Activated T-helper 1 cell treated with Interleukin-2 at 50 U/mL for 16 hours (primary cell): ENCODE data around the gene ZNF77.
"Not testable (repeated sequence)": the region's sequence is repeated elsewhere in the genome, so short reads cannot be mapped to it uniquely, and the experiment has no call there.

Experiments
- DNase-seq: peaks from one replicate; pipeline ENCODE4 v3.0.0-alpha.2; 2020; ENCODE audit warnings: low read depth

The ZNF77 gene

DNA sequence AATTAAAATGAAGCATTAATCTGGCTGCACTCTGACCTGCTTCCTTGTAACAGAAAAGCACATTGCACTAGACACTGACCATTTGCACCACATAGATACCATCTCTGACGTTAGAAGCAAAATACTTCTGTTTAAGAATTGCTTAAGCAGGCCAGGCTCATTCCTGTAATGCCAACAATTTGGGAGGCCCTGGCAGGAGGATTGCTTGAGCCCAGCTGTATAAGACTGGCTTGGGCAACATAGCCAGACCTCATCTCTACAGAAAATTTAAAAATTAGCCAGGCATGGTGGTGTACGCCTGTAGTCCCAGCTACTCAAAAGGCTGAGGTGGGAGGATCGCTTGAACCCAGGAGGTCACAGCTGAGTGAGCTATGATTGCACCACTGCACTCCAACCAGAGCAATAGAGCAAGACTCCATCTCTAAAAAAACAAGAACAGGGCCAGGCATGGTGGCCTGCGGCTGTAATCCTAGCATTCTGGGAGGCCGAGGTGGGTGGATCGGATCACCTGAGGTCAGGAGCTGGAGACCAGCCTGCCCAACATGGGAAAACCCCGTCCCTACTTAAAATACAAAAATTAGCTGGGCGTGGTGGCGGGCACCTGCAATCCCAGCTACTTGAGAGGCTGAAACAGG is 25.5 kb upstream of the ZNF77 start:
- no peak for DNase-seq

DNA sequence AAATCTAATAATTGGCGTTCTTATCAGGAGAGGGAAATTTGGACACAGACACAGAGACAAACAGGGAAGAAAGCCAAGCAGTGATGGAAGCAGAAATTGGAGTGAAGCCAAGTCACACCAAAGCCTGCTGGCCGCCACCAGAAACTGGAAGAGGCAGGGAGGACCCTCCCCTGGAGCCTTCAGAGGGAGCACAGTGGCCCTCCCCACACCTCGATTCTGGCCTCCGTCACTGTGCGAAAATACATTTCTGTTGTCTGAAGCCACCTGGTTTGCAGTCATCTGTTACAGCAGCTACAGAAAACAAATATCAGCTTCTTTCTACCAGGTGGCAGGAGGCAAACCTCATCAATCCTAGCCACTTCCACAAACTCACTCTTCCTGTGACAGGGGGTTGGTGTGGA is 24.3 kb upstream of the ZNF77 start:
- no peak for DNase-seq

DNA sequence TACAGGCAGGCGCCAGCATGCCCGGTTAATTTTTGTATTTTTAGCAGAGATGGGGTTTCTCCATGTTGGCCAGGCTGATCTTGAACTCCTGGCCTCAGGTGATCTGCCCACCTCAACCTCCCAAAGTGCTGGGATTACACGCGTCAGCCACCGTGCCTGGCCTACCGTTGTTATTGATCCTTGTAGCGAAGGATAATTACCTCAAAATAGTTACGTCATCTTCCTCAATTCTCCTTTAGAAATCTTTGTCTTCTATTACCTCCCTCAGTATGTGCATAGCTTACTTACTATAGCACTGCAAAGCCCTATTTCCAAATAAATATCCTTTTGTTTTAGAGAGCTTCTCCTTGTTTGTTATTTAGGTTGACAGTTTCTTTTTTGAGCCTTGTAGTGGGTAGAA is 23.2 kb upstream of the ZNF77 start:
- DNase-seq: no peak

DNA sequence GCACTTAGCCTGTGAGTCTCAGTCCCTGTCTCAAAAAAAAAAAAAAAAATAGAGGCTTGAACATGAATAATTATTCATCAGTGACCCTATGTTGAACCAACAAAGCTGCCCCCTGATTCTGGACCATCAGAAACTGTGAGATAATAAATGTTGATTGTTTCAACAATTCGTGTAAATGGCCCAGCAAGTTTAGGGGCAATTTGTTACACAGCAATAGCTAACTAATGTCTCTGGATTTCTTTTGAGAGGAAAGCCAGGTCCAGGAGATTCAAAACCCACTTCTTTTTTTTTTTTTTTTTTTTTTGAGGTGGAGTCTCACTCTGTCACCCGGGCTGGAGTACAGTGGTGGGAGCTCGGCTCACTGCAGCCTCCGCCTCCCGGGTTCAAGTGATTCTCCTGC is 20.1 kb upstream of the ZNF77 start:
- no peak for DNase-seq

DNA sequence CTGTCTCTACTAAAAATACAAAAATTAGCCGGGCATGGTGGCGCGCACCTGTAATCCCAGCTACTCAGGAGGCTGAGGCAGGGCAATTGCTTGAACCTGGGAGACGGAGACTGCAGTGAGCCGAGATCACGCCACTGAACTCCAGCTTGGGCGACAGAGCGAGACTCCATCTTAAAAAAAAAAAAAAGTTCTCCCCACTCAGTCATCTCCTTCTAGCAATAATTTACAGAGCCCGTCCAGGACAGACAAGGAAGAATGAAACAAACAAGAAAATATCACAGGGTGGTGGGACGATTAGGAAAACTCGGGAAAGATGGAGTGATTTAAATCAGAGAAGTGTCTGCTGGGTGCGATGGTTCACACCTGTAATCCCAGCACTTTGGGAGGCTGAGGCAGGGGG is 18.9 kb upstream of the ZNF77 start:
- DNase-seq: not testable (repeated sequence)

DNA sequence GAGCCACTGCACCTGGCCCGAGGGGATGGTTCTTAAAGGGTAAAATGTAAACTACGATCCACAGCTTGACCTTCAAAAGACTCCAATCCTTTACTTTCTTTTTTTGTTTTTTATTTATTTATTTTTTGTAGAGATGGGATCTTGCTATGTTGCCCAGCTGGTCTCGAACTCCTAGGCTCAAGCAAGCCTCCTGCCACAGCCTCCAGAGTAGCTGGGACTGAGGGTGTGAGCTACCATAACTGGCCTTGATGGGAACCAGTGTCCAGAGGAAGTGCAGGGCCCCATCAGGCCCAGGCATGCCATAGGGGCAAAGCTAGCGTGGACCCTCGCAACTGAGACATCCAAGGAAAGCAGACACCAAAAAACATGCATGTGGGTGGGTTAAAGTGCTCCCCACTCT is 18.4 kb upstream of the ZNF77 start:
- DNase-seq: no peak

DNA sequence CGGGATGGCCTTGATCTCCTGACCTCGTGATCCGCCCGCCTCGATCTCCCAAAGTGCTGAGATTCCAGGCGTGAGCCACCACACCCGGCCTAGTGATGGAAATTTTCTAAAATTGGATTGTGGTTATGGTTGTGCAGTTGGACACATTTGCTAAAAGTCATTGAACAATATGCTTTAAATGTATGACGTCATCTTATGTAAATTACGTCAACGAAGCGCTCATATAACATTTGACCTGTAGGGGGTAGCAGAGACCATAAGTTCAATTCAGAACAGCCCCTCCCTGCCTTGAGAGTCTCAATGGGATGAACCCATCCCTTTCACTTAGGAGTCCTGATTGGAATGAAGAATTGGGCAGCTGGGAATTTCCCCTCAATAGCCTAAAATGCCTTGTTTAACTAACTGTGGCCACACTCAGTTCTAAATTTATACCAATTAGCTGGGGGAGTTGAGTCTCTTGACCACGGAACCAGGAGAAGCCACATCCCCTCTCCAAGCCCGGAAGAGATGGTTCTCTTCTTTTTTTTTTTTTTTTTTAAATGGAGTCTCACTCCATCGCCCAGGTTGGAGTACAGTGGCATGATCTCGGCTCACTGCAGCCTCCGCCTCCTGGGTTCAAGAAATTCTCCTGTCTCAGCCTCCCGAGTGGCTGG is 17.4 kb upstream of the ZNF77 start:
- no peak for DNase-seq

DNA sequence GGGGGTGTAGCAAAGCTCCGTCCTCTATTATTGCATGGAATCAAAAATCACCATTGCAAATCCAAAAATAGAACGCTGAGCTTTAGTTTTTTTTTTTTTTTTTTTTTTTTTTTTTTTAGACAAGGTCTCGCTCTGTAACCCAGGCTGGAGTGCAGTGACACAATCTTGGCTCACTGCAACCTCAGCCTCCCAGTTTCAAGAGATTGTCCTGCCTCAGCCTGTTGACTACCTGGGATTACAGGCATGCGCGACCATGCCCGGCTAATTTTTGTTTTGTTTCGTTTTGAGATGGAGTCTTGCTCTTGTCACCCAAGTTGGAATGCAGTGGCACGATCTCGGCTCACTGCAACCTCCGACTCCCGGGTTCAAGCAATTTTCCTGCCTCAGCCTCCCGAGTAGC is 15.3 kb upstream of the ZNF77 start:
- DNase-seq: no peak

DNA sequence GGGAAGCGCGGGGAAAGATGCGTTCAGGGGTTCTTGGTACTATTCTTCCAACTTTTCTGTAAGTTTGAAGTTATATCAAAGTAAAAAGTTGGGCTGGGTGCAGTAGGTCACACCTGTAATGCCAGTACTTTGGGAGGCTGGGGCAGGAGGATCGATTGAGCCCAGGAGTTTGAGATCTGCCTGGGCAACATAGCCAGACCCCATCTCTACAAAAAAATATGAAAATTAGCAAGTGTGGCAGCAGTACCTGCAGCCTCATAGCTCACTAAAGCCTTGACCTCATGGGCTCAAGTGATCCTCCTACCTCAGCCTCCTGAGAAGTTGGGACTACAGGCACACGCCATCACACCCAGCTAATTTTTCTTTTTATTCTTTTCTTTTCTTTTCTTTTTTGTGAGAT is 12.4 kb upstream of the ZNF77 start:
- no peak for DNase-seq

DNA sequence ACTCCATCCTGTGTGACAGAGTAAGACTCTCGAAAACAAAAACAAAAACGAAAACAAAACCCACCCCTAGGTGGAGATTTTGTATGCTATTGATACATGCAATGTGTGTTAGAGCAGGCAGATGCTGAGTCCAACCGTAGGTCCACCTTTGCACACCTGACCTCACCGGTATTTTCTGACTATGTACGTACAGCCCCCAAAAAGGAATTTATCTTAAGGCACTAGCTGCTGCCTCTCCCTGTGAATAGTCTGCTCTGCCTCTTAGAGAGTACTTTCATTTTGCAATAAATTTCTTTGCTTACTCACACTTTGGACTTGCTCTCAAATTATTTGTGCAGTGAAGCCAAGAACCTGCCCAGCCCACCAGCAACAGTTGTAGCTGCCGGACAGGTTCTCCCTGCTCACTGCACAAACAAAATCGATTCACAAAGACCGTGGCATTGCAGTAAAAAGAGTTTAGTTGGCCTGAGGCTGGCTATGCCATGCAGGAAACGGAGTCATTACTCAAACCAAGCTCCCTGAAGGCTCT is 8.2 kb upstream of the ZNF77 start:
- no peak for DNase-seq

DNA sequence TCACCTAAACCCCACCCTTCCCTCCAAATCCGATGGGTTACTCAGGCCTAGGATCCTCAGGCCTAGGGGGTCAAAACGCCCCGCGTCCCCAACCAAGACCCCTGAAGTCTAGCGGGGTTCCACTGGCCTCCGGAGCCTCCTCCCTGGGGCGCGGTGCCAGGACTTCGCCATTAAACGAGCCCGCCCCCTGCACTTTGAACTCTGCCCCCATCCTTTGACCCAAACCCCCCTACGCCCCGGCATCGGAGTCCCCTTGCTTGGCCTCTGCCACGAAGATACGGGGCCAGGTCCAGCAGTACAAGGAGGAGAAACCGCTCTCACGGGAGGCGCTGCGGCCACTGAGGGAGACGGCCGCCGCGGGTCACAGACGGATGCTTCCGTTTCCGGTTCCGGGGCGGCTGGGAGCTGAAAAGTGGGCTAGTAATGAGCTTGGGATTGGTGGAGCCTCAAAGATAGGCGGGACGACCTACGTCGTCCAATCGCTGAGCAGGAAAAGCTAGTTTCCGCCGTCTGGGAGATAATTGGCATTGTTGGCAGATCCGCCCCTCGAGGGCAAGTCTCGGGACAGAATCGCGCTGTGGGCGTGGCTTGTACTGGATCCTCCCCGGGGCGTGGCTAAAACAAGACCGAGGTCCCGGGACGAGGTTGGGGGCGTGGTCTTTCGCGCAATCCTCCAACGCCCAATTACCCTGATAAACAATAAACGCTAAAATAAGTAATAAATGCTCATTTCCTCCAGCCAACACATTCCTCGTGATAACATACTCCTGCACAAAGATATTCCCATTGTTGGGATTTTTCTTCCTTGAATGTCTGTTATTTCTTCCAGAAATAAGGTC is 5.7 kb upstream of the ZNF77 start:
- DNase-seq: peak; percentile 99

DNA sequence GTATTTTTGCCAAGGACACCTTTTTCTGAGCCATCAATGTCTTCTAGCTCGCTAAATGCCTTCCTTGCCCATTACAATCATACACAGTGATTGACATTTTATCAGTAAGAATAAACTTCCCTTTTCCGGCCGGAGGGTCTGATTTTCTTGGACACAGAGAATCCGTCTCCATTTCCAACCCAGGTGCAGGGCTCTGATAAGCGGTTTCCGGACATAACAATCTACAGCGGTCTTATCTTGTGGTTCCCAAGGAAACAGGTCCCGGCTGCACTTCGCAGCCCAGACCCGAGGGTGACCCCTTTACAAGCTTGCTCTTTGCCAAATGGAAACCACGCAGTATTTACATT is 5.1 kb upstream of the ZNF77 start:
- DNase-seq: no peak

DNA sequence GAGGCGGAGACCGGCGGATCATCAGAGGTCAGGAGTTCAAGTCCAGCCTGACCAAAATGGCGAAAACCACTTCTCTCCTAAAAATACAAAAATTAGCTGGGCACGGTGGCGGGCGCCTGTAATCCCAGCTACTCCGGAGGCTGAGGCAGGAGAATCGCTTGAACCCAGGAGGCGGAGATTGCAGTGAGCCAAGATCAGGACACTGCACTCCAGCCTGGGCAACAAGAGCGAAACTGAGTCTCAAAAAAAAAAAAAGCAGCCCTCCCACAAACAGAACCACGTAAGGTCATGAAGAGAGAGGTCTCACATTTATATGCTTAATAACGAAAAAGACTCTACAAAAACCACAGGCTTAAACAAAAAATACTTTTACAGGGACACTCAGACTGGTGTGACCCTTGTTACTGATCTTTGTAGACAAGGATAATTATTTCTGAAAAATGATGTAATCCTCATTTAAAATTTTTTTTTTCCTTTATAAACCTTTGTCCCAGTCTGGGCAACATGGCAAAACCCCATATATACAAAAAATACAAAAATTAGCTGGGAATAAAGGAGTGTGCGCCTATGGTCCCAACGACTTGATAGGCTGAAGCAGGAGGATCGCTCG is 909 bp upstream of the ZNF77 start:
- no peak for DNase-seq

DNA sequence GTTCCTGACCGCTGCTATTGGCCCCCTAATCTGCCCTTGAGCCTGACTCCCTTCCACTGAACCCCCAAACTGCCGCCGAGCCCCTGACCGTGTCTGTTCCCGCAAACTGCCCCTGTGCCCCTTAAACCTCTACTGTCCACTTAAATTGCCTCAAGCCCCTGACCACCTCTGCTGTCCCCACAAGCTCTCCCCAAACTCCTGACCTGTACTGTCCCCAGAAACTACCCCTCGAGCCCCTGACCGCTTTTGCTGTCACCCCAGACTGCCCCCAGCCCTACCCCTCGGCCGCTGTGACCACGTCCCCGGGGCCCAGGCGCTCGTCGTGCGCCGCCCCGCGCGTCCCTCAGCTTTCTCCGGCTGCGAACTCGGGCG is 382 bp downstream of the ZNF77 start:
- DNase-seq: no peak

DNA sequence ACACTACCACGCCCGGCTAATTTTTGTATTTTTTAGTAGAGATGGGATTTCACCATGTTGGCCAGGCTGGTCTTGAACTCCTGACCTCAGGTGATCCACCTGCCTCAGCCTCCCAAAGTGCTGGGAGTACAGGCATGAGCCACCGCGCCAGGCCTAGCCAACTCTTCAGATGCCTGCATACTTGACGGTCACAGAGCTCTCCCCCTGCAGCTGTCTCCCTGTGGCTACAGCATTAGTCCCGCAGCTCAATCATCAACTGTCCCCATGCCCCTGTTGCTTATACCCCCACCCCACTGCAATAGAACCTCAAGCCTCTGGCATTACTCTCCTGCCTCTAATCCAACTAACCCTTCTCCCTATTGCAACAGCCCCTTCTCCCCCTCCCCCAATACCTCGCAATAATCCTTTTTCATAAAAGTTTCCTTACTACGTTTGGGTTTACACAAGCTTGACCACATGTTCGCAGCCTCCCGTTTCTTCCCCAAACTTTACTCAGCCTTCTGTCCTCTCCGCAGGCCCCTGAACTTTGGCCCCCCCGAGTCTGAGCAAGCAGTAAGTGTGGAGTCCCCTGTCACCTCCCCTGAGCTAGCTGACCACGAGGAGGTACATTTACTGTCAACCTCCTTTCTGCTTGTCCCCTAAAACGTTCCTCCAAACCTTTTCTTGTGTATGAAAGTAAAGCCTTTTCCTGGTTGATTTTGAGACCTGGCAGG is 1.7 kb downstream of the ZNF77 start:
- no peak for DNase-seq

DNA sequence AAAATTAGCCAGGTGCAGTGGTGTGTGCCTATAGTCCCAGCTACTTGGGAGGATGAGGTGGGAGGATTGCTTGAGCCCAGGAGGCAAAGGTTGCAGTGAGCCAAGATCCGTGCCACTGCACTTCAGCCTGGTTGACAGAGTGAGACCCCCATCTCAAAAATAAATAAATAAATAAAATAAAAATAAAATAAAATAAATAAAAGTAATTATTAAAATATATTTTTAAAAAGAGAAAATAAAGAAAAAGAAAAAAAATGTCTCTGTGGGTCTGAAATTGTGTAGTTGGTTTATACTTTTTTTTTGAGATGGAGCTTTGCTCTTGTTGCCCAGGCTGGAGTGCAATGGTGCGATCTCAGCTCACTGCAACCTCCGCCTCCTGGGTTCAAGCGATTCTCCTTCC is 8.9 kb downstream of the ZNF77 start:
- DNase-seq: not testable (repeated sequence)

DNA sequence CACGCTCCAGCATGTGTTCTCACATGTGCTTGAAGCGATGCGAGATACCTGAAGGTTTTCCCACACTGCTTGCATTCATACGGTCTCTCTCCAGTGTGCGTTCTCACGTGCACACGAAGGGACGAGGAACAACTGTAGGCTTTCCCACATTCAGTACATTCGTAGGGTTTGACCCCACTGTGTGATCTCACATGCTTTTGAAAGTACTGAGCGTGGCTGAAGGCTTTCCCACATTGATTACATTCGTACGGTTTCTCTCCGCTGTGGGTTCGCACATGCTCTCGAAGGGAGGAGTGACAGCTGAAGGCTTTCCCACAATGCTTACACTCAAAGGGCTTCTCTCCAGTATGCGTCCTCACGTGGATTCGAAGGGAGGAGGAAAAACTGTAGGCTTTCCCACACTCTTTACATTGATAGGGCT is 11.3 kb downstream of the ZNF77 start:
- no peak for DNase-seq

DNA sequence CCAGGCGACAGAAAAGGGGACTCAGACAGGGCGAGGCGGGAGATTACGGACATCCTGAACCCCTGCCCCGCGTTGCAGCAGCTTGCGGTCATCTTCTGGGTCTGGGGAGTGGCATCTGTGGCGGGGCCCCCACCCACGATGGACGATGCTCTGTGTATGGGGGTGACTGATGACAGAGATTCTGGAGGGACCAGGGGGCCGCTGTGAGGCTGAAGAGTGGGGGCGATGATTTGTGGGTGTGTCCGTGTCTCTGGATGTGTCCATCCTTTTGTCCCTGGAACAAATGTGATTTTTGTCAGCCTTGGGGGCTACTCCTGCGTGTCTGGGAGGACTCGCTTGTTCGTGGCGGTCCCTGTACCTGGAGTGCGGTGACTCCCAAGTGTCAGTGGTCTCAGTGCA is 17.7 kb downstream of the ZNF77 start:
- no peak for DNase-seq

DNA sequence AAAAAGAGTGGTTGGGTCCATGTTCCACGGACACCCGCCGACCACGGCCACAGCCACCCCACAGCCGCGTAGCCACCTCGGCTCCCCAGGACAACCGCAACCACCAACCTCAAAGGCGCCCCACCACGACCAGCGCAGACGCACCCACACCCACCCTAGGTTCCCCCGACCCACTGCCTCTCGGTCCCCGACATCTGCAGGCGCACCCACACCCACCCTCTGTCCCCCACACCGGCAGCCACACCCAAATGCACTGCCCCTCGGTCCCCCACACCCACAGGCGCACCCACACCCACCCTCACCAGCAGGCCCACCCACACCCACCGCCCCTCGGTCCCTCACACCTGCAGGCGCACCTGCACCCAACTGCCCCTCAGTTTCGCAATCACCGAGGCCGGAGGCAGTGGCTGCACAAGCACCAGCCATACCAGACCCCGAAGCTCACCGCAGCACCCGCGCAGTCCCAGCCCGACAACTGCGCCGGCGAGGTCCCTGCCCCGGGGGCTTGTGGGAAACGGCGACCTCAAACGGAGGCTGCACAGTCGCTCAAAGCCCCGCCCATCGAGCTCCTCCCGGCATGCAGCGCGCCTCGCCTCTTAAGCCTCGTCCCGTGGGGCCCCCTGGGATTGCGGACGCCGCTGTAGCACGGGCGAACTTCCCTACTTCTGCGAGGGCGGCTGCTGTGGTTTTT is 18.3 kb downstream of the ZNF77 start:
- DNase-seq: no peak

DNA sequence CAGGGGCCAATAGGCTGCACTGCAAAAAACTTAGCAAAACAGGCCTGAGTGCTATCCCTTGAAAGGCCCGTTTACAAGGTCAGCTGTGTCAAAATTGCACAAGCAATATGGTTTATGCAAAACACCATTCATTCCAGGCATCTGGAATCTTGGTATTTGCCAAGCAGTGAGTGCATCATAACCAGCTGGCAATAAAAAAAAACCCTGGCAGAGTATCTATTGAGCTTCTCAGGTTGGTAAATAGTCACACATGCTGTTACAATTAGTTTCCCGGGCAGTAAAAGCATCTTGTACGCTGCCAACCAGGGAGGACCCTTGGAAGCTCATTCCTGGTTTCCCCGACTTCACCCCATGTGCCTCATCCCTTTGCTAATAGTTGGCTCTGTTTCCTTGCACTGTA is 21.3 kb downstream of the ZNF77 start:
- no peak for DNase-seq

DNA sequence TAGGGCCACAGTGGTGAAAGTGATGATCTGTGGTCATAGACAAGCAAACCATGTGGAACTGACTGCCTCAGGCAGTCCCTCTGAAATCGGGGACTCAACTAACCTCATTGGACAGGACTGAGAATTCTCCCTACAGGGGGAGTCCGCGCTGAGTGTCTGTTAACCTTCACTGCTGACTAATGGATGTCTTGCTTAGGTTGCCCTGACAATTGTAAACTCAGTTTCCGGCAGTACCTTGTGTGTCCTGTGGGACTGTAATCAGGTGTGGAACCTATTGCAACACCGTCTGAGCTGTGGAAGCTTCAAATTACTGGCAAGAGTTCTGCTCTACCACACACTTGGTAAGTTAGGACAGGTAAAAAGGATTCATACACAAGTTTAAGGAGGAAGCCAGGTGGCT is 21.8 kb downstream of the ZNF77 start:
- no peak for DNase-seq
